22Rv1 (cell line): Measurements from ENCODE around the gene LINC01488.

Source experiments
- ZFX ChIP-seq: fragments of 450-650 bp; IDR thresholded peaks from 2 replicates; pipeline ENCODE4 v1.6.1; 2017; ENCODE audit warnings: antibody characterized with exemption, borderline replicate concordance
- TF ChIP-seq, protein P1 (sequence below): fragments of 450-650 bp; IDR thresholded peaks from 2 replicates; pipeline ENCODE4 v1.5.1; 2017; ENCODE audit warnings: mild to moderate bottlenecking

- TF ChIP-seq, protein P1, sequence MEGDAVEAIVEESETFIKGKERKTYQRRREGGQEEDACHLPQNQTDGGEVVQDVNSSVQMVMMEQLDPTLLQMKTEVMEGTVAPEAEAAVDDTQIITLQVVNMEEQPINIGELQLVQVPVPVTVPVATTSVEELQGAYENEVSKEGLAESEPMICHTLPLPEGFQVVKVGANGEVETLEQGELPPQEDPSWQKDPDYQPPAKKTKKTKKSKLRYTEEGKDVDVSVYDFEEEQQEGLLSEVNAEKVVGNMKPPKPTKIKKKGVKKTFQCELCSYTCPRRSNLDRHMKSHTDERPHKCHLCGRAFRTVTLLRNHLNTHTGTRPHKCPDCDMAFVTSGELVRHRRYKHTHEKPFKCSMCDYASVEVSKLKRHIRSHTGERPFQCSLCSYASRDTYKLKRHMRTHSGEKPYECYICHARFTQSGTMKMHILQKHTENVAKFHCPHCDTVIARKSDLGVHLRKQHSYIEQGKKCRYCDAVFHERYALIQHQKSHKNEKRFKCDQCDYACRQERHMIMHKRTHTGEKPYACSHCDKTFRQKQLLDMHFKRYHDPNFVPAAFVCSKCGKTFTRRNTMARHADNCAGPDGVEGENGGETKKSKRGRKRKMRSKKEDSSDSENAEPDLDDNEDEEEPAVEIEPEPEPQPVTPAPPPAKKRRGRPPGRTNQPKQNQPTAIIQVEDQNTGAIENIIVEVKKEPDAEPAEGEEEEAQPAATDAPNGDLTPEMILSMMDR = no peak
- no peak for TF ChIP-seq ZFX
Measured at GRCh38 chr11:69501121-69501489, 19.6 kb downstream of the LINC01488 start.
